Liver (tissue), 3 donors: ENCODE measurements around the gene TAB2.

Experiments
- ATF3 ChIP-seq: IDR thresholded peaks from 2 replicates; pipeline ENCODE4 v1.6.1; 2016; ENCODE audit warnings: antibody characterized with exemption
- CTCF ChIP-seq: fragments of 150-350 bp; IDR thresholded peaks from 2 replicates; pipeline ENCODE4 v1.5.1; 2017; ENCODE audit warnings: improper control_type of control experiment, low read depth, low read length; ENCODE audit not compliant: missing input control
- EGR1 ChIP-seq, 2 donors: IDR thresholded peaks; 2 replicates each; pipeline ENCODE4 v1.6.1; 2016 to 2018; ENCODE audit warnings: antibody characterized with exemption in 2 of 2, low read depth in 2 of 2
- GABPA ChIP-seq, 2 donors: IDR thresholded peaks in 1 of 2; conservative IDR thresholded peaks in 1 of 2; 2 replicates each; pipeline ENCODE4 v1.6.1; 2016; ENCODE audit warnings: antibody characterized with exemption in 2 of 2, mild to moderate bottlenecking in 1 of 2, moderate library complexity in 1 of 2
- JUND ChIP-seq, 2 donors: IDR thresholded peaks; 2 replicates each; pipeline ENCODE4 v1.6.1; 2016; ENCODE audit warnings: antibody characterized with exemption in 2 of 2
- MAX ChIP-seq: IDR thresholded peaks from 2 replicates; pipeline ENCODE4 v1.6.1; 2016; ENCODE audit warnings: antibody characterized with exemption
- NR2F2 ChIP-seq: IDR thresholded peaks from 2 replicates; pipeline ENCODE4 v1.6.1; 2016; ENCODE audit warnings: antibody characterized with exemption
- RAD21 ChIP-seq, 2 donors: IDR thresholded peaks; 2 replicates each; pipeline ENCODE4 v1.6.1; 2016; ENCODE audit warnings: antibody characterized with exemption in 2 of 2, mild to moderate bottlenecking in 2 of 2
- REST ChIP-seq: IDR thresholded peaks from 2 replicates; pipeline ENCODE4 v1.6.1; 2016; ENCODE audit warnings: antibody characterized with exemption, mild to moderate bottlenecking
- RXRA ChIP-seq, 2 donors: IDR thresholded peaks; 2 replicates each; pipeline ENCODE4 v1.6.1; 2017 to 2018; ENCODE audit warnings: antibody characterized with exemption in 2 of 2, mild to moderate bottlenecking in 1 of 2
- SP1 ChIP-seq: IDR thresholded peaks from 2 replicates; pipeline ENCODE4 v1.6.1; 2018; ENCODE audit warnings: antibody characterized with exemption, mild to moderate bottlenecking
- TAF1 ChIP-seq: conservative IDR thresholded peaks from 2 replicates; pipeline ENCODE4 v1.6.1; 2016; ENCODE audit warnings: antibody characterized with exemption, mild to moderate bottlenecking
- ZBTB33 ChIP-seq: IDR thresholded peaks from 2 replicates; pipeline ENCODE4 v1.6.1; 2016; ENCODE audit warnings: antibody characterized with exemption
- donor health status: healthy.
- donor health status: healthy.

- no peak for TF ChIP-seq MAX
- TF ChIP-seq JUND (IDR thresholded peaks at IDR 0.05), result no peak
- no peak for TF ChIP-seq CTCF
- no peak for TF ChIP-seq GABPA (IDR thresholded peaks at IDR 0.05 in 1 of 2, conservative IDR thresholded peaks at IDR 0.05 in 1 of 2)
- TF ChIP-seq ZBTB33, result no peak
- no peak for TF ChIP-seq TAF1
- no peak for TF ChIP-seq EGR1 (IDR thresholded peaks at IDR 0.05; ENCODE audit: low read depth in 2 of 2)
- TF ChIP-seq REST, result no peak
- no peak for TF ChIP-seq NR2F2
- TF ChIP-seq SP1, result no peak
- no peak for TF ChIP-seq RAD21 (IDR thresholded peaks at IDR 0.05)
- TF ChIP-seq ATF3, result no peak
- no peak for TF ChIP-seq RXRA (IDR thresholded peaks at IDR 0.05)
Measured at GRCh38 chr6:149455031-149455732, 137.7 kb downstream of the TAB2 start.
